ENCODE results near the gene SVOP. TPM values are rescaled to one million over a fixed set of nuclear protein-coding genes. Genes with fewer than 3 reads are reported as not detected.
"Not testable (repeated sequence)": the region's sequence is repeated elsewhere in the genome, so short reads cannot be mapped to it uniquely, and the experiment has no call there.

Gene SVOP
- total RNA-seq, 1 donor from 2014 or later = 0.03 TPM

DNA sequence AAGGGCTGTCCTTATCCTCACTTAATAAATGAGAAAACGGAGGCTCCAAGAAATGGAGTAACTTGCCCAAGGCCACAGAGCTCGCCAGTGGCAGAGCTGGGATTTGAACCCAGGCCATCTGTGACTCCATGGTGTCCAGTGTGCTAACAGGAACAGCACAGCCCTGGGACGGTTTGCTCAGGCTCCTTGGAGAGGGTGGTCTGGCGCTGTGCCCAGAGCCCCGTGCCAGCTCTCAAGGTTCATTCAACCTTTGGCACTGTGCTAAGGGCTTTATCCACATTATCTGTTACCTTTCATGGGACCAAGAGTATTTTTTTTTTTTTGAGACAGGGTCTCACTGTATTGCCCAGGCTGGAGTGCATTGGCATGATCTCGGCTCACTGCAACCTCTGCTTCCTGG is 132.8 kb downstream of the SVOP start:
- no peak for DNase-seq (ENCODE audit: low spot score)

GRCh38 chr12:108886873-108887629 is 133.8 kb downstream of the SVOP start:
- no peak for DNase-seq (ENCODE audit: low spot score)

- peak; percentile 53 for DNase-seq (ENCODE audit: low spot score)
Observed at GRCh38 chr12:108884116-108885012, 136.5 kb downstream of the SVOP start.

GRCh38 chr12:108881953-108882352 is 138.9 kb downstream of the SVOP start:
- DNase-seq (ENCODE audit: low spot score) = no peak

DNA sequence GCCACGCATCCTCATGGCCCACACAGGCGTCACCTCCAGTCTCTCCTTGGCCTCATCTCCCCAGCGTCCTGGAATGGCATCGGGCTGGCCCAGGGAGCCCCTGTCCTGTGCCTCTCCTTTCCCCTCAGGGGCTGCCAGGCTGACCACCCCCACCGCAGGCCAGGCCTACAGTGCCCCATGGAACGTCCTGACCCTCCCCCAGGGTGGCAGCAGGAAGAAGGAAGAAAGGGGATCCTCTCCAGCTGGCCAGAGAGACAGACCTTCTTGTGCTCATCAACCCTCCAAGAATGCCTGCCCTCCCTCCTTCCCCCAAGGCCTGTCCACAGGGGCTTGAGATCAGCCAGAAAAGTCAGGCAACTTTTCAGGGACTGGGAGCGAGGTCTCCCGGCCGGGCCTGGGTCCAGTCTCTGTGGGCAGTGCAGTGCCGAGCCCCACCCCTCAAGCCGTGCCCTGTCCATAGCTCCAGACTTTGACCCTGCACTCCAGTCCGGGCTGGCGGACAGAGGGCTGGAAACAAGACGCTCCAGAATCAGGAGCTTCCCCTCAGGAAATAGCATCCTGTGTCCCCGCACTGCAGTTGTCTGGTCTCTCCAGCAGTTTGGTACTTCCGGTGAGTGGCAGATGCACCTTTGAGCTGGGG is 141.1 kb downstream of the SVOP start, which contains the start of gene DAO:
TSS of gene DAO (plus strand) at position 478 of the 640 bp plus-strand sequence. CDS start 4,915 bp downstream, outside the sequence.
- DNase-seq (ENCODE audit: low spot score) = no peak

- no peak for DNase-seq (ENCODE audit: low spot score)
Observed at GRCh38 chr12:108876550-108876949, 144.3 kb downstream of the SVOP start.

DNA sequence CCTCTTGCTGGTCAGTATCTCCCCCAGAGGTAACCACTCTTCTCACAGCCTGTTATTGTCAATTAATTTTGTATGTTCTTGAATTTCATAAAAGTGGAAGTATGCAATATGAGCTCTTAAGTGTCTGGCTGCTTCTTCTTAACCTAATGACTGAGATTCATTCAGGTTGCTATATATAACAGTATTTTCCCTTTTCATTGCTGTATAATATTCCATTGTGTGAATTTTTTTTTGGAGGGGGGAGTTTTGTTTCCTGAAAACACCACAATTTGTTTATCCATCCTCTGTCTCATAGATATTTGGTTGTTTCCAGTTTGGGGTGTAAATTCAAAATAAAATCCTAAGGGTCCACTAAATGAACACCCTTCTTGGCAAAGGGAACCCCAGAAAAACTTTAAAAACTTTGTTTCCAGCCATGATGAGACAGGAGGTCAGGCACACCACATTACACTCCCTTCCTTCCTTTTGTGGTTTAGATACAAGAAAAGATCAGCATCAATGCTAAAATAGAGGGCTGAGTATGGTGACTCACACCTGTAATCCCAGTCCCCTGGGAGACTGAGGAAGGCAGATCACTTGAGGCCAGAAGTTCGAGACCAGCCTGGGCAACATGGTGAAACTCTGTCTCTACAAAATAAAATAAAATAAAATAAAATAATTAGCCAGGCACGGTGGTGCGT is 145.0 kb downstream of the SVOP start:
- no peak for DNase-seq (ENCODE audit: low spot score)

DNA sequence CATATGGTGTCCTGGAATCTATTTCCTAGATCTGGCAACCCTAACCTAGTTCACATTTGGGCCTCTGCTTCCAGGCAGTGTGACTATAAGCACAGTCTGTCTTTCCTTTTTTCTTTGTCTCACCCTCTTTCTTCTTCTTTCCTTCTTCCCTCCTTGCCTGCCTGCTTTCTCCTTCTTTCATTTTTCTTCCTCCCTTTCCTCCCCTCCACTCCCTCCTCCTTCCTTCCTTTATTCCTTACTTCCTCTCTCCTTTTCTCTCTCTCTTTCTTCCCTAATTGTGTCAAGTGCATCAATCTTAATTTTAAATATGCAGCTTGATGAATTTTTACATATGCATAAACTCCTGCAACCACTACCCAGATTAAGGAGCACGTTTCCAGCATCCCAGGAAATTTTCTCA is 145.6 kb downstream of the SVOP start:
- no peak for DNase-seq (ENCODE audit: low spot score)

DNA sequence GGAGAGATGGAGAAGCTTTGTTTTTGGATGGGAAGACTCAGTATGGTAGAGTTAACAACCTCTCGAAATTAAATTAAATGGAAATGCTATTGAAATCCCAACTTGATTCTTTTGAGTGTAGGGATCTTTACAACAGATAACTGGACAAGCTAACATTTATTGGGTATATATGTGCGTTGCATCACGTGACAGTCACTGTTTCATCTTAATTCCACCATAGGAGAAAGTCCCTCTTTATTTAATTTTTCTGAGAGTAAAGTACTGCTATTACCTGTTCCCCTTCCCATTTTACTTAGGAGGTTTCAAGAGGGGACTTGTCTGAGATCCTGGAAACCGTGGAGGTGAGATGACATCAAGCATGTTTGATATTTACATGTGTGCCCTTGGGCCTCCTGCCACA is 152.1 kb downstream of the SVOP start:
- DNase-seq (ENCODE audit: low spot score) = no peak

DNA sequence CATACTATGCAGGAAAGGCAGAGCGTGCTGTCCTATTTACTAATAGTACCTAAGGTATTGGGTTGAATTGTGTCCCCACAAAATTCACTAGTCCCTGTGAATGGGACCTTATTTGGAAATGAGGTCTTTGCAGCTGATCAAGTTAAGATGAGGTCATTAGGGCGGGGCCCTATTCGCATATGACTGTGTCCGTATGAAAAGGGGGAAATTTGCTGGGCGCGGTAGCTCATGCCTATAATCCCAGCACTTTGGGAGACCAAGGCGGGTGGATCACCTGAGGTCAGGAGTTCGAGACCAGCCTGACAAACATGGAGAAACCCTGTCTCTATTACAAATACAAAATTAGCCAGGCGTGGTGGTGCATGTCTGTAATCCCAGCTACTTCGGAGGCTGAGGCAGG is 154.8 kb downstream of the SVOP start:
- not testable (repeated sequence) for DNase-seq (ENCODE audit: low spot score)

DNA sequence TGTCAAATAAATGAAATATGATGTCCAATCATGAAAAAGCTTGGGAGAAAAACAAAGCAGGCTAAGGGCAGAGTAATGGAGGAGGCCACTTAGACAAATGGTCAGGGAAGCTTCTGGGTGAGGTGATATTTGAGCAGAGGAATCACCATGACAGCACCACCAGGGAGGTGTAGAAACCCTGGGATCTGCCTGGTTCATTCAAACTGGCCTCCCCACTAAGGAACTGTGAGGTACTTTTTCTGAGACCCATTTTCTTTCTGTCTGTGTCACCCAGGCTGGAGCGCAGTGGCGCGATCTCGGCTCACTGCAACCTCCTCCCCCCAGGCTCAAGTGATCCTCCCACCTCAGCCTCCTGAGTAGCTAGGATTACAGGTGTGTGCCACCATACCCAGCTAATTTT is 155.7 kb downstream of the SVOP start:
- no peak for DNase-seq (ENCODE audit: low spot score)

- DNase-seq (ENCODE audit: low spot score) = no peak
Observed at GRCh38 chr12:108862588-108862959, 158.3 kb downstream of the SVOP start.

DNA sequence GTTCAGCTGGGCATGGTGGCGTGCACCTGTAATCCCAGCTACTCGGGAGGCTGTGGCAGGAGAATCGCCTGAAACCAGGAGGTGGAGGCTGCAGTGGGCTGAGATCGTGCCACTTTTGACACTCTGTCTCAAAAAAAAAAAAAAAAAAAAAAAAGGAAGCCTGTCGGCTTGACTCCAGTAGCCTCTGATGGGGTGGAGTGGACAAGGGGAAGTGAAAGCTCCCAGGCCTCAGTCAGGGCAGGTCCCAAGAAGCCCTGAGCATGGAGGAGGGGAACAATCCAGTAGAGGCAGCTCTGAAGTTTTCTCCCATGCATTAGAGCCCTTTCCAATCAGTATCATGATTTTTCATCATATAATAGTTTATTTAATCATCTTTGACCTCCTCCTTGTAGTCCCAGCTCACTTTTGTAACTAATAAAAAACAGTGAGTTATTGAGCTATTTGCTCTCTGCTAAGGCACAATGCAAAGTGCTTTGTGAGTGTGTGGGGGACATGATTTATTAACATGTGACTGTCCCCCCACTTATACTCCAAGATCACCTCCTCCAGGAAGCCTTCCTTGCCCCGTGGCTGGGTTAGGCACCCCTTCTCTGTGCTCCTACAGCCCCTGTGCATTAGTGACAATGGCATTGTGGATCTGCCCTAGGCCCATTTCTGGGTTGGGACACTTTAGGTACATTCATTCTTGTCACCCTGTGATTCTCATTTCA is 158.8 kb downstream of the SVOP start:
- peak; percentile 42 for DNase-seq (ENCODE audit: low spot score)

DNA sequence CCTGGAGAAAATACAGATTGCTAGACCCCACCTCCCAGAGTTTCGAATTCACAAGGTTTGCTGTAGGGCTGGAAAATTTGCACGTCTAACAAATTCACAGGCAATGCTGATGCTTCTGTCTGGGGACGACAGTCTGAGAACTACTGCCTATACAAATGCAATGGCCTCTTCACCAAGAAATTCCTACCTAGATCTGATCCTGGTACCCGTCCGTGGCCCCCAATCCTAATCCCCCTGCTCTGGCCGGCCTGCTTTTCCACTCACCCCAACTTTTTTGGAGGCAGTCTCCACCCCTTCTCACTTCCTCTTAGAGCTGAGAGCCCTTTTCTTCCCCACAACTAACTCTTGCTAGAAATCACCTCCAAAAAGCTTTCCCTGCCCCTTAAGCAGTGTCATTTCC is 160.4 kb downstream of the SVOP start:
- DNase-seq (ENCODE audit: low spot score) = no peak

GRCh38 chr12:108859923-108860291 is 161.0 kb downstream of the SVOP start:
- DNase-seq (ENCODE audit: low spot score) = no peak

- DNase-seq (ENCODE audit: low spot score) = not testable (repeated sequence)
Observed at GRCh38 chr12:108859141-108859922, 161.5 kb downstream of the SVOP start.

DNA sequence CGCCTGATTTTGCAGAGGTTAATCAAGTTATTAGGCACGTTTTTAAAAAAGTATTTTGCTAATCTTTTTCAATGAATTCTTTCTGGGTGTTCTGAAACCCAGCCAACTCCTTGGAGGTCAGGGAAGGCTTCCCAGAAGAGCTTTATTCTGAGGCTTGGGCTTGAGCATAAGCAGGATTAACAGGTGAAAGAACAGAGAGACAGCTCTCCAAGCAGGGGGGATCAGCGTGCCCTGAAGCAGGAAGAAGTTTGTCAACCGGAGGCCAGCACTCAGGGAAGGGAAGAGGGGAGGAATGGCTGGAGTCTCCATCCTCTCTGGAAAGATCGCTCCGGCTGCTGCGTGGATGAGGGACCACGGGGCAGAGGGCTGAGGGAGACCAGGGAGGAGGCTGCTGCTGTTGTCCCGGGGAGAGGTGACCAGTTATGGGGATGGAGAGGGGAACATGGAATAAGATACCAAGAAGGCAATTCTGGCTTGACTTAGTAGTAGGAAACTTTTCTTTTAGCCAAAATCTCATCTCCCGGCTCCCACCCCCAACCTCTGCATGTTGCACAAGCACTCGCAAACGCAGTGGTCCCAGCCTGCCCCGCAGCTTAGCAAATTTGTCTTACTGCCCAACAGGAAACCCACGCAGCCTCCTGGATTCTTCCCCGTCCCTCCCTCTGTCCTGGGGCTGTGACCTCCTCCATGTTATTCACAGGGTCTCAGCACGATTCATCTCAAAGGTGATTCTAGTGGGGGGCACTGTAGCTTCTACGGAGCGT is 162.4 kb downstream of the SVOP start:
- DNase-seq (ENCODE audit: low spot score) = peak; percentile 18
